ENCODE data around the gene KIRREL3.

The KIRREL3 gene

DNA sequence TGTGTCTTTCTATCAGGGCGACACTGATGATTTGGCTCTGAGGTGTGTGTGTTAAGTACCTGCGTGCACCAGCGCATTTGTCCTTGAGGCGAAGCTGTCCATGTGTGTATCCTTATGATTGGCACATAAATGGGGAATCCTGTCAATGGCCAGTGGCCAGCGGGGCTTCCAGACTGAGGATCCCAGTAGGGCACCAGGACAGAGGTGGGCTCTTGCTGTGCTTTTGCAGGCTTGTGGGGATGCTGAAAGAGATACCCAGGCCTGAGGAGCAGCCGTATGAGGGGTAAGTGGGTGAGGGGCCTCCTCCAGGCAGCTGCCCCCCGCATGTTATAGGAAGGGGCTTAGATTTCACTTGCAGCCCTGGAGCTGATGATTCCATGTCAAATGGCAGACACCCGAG lies 488.3 kb downstream of the KIRREL3 start:
- TF ChIP-seq GATA3 (IDR thresholded peaks at IDR 0.05; ENCODE audit: low read depth, low read length) (no peak), GATA2 (IDR thresholded peaks at IDR 0.05; ENCODE audit: low read depth, low read length) (no peak)

DNA sequence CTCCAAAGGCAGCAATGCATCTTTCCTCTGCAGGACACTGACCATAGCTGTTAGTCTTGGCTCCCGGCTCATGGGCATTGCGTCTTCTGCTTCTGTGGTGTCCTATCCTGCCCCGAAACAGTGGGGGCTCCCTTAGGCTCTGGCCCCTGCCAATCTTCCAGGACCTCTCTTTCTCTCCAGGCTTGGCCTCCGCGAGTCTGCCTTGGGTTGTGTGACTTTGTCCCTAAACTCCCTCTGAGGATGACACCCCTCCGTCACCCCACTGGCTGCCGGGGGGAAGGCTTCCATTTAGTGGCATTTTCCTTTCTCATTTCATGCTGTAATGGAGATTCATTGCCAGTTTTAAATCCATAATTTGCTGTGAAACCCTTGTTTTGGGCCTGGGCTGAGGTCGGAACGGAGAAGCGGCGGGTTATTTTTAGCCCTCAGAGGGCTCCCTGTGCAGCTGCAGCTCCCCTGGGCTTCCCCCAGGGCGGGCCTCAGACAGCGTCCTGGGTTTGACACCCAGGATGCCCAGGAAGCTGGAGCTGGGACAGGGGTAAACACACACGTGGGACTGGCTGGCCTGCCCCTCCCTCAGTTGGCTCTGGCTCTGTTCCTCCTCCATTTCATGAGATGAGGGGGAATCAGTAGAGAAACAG lies 489.0 kb downstream of the KIRREL3 start:
- TF ChIP-seq GATA2 (IDR thresholded peaks at IDR 0.05; ENCODE audit: low read depth, low read length) (no peak), GATA3 (IDR thresholded peaks at IDR 0.05; ENCODE audit: low read depth, low read length) (no peak)

DNA sequence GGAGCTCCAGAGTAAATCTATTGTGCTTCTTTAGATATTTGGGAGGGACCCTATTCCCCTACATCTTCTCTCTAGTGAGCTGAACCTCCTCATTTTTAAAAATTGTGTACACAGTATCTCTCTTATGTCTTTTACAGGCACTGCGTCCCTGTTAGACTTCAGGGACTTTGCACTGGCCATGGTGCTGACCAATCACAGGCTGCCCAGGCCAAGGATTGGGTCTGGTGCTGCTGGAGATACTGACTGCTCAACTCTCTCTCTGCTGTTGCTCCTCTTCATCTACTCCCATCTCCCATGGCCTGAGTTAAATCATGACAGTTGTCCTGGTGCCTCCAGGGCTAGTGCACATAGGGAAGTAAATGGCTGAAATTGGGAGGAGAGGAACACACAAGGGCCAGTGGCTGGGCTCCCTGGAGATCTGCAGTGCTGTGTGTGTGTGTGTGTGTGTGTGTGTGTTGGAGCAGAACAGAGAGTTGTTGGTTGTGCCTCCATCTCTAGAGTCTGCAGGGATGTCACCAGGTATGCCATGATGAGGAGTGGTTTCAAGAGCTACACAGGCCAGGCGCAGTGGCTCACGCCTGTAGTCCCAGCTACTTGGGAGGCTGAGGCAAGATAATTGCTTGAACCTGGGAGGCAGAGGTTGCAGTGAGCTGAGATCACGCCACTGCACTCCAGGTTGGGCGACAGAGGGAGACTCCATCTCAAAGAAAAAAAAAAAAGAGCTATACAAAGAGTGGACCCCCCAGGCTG lies 489.8 kb downstream of the KIRREL3 start:
- no peak for TF ChIP-seq GATA3 (IDR thresholded peaks at IDR 0.05; ENCODE audit: low read depth, low read length)
- no peak for TF ChIP-seq GATA2 (IDR thresholded peaks at IDR 0.05; ENCODE audit: low read depth, low read length)

DNA sequence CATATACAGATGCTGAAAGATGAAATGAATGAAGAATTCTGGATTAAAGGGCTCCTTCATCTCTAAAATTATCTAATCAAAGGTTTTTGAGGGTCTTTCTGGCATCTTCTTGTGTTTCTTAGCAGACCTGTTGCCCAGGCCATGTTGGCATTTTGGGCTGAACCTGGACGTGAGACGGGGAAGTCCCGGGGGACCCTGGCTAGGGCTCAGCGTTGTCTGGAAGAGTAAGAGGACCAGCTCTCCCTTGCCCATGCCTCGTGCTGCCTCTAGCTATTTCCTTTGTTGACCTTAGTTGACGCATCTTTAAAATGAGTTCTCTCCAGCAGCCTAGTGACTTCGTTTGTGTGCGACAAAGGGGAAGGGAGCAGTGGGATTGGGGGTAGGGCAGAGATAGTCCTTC lies 492.9 kb downstream of the KIRREL3 start:
- TF ChIP-seq GATA2 (IDR thresholded peaks at IDR 0.05; ENCODE audit: low read depth, low read length) (no peak), GATA3 (IDR thresholded peaks at IDR 0.05; ENCODE audit: low read depth, low read length) (no peak)

DNA sequence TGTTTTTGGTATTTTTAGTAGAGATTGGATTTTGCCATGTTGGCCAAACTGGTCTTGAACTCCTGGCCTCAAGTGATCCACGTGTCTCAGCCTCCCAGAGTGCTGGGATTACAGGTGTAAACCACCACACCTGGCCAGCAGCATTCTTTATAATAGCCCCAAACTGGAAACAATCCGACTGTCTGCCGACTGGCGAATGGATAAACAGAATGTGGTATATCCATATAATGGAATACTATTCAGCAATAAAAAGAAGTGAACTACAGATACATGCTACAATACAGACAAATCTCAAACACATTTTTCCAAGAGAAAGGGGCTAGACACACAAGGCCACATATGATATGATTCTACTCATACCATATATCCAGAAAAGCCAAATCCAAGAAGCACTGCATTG lies 493.8 kb downstream of the KIRREL3 start:
- TF ChIP-seq GATA3 (IDR thresholded peaks at IDR 0.05; ENCODE audit: low read depth, low read length) (no peak), GATA2 (IDR thresholded peaks at IDR 0.05; ENCODE audit: low read depth, low read length) (no peak)

DNA sequence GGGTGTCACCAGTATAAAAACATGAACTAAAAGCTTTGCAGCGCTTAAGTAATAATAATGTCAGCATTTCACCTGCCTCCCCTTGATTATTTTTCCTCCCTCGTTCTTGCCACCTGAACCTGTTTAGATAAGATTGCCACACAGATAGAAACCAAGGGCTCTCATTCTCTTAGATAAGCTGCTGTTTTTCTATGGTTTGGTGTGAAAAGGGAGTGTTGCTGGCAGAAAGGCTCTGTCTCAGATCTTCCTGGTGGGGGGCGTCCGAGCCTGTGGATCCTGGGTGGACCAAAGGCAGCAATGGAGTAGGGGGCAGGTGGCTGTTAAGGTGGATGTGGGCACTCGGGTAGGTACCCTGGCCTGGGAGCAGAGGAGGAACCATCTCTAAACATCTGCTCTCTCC lies 497.6 kb downstream of the KIRREL3 start:
- TF ChIP-seq GATA3 (IDR thresholded peaks at IDR 0.05; ENCODE audit: low read depth, low read length) = no peak
- no peak; the same call in 1 of the 2 replicates for TF ChIP-seq GATA2 (IDR thresholded peaks at IDR 0.05; ENCODE audit: low read depth, low read length)

- no peak for TF ChIP-seq GATA2 (IDR thresholded peaks at IDR 0.05; ENCODE audit: low read depth, low read length)
- no peak for TF ChIP-seq GATA3 (IDR thresholded peaks at IDR 0.05; ENCODE audit: low read depth, low read length)
These were observed 498.4 kb downstream of the KIRREL3 start for GRCh38 chr11:126502159-126502558.

GRCh38 chr11:126501641-126502040 lies 498.9 kb downstream of the KIRREL3 start:
- TF ChIP-seq GATA3 (IDR thresholded peaks at IDR 0.05; ENCODE audit: low read depth, low read length) (no peak), GATA2 (IDR thresholded peaks at IDR 0.05; ENCODE audit: low read depth, low read length) (no peak)

DNA sequence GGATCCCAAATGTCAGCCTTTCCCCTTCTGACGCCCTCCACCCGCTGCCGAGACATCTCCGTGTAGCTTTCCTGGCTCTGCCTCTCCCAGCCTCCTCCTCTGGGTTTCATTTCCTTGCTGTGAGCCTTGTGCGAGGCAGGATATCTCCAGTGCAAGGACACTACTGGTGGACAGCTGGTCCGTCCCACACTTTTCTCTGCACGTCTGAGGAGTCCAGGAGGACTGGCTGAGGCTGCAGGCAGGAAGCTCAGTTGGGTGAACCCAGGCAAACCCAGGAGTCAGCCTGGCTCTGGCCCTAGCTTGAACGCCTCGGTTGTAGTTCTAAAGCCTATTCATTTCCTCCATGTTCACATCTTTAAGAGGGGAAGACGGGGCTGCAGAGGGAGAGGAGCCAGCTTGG lies 499.6 kb downstream of the KIRREL3 start:
- TF ChIP-seq GATA3 (IDR thresholded peaks at IDR 0.05; ENCODE audit: low read depth, low read length) = no peak
- no peak for TF ChIP-seq GATA2 (IDR thresholded peaks at IDR 0.05; ENCODE audit: low read depth, low read length)

- TF ChIP-seq GATA3 (IDR thresholded peaks at IDR 0.05; ENCODE audit: low read depth, low read length) (no peak), GATA2 (IDR thresholded peaks at IDR 0.05; ENCODE audit: low read depth, low read length) (no peak)
These were observed 501.3 kb downstream of the KIRREL3 start for GRCh38 chr11:126499131-126499752.

DNA sequence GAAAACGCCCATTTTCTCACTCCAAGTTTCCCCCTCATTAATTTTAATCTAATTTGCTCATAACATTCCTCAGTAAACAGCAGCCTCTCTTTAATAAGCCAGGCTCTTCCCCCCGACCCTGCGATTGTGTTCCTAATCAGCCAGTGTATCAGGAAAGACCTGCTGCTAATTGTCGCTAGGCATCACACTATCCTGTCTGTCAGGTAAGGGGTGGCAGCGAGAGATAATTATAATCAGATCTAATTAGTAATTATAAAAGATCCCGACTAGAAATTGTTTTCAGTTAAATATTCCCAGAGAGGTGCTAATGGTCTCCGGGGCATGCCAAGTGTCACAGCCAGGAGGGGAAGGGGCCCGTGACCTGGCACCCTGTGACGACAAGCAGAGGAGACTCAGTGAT lies 502.3 kb downstream of the KIRREL3 start:
- TF ChIP-seq GATA2 (IDR thresholded peaks at IDR 0.05; ENCODE audit: low read depth, low read length) (no peak), GATA3 (IDR thresholded peaks at IDR 0.05; ENCODE audit: low read depth, low read length) (no peak)

GRCh38 chr11:126497581-126498122 lies 502.9 kb downstream of the KIRREL3 start:
- TF ChIP-seq GATA3 (IDR thresholded peaks at IDR 0.05; ENCODE audit: low read depth, low read length) (no peak), GATA2 (IDR thresholded peaks at IDR 0.05; ENCODE audit: low read depth, low read length) (no peak)

DNA sequence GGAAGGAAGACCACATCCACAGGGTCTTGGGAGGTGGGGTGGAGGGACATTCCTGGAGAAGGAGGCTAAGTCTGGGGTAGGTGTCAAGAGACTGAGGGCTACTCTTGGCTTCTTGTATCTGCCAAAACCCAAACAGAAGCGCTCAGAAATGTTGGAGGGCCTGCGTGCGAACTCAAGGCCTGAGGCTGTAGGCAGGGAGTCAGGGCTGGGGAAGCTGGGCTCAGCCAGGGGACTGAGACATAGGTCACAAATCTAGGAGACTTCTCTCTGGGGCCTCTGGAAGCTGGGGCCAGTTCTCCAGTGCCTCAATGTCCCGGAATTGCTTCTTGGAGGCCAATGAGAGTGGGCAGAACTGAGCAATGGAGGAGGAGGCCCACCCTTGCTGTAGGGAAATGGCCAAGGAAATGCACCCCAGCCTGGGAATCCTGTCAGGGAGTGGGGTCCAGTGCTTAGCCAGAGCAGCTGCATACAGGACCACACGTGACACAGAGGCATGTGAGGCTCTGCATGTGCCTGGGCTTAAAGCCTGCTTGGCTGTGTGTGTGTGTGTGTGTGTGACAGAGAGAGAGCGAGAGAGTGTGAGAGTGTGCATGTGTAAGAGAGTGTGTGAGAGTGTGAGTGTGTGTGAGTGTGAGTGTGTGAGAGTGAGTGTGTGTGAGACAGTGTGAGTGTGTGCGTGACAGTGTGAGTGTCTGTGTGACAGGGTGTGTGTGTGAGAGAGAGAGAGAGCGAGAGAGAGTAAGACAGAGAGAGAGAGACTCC lies 503.8 kb downstream of the KIRREL3 start:
- TF ChIP-seq GATA2 (IDR thresholded peaks at IDR 0.05; ENCODE audit: low read depth, low read length) (no peak), GATA3 (IDR thresholded peaks at IDR 0.05; ENCODE audit: low read depth, low read length) (no peak)
